HepG2 (cell line): Measurements from ENCODE around the gene CD109. TPM values are rescaled to one million over a fixed set of nuclear protein-coding genes. Genes with fewer than 3 reads are reported as not detected.

Experiments
- FOXJ3 ChIP-seq: sonication (generic); formaldehyde crosslinking; IDR thresholded peaks from 2 replicates; pipeline ENCODE4 v1.4.0; 2020; ENCODE audit warnings: missing genetic modification reagents, mild to moderate bottlenecking, borderline replicate concordance
- HNRNPUL1 ChIP-seq: fragments of 200-400 bp; formaldehyde crosslinking; IDR thresholded peaks from 2 replicates; pipeline ENCODE4 v1.6.1; 2017; ENCODE audit warnings: low read depth, mild to moderate bottlenecking, low read length, moderate library complexity
- MED13 ChIP-seq: sonication (generic); formaldehyde crosslinking; IDR thresholded peaks from 2 replicates; pipeline ENCODE4 v1.5.0; 2020; ENCODE audit warnings: missing genetic modification reagents
- SIX1 ChIP-seq: sonication (generic); formaldehyde crosslinking; IDR thresholded peaks from 2 replicates; pipeline ENCODE4 v1.4.0; 2020; ENCODE audit warnings: missing genetic modification reagents, borderline replicate concordance
- TBP ChIP-seq: sonication (generic); formaldehyde crosslinking; IDR thresholded peaks from 2 replicates; pipeline ENCODE4 v1.5.0; 2020; ENCODE audit warnings: missing genetic modification reagents
- ZBTB42 ChIP-seq: sonication (generic); formaldehyde crosslinking; IDR thresholded peaks from 2 replicates; pipeline ENCODE4 v1.5.0; 2020; ENCODE audit warnings: mild to moderate bottlenecking, missing genetic modification reagents
- ZNF326 ChIP-seq: sonication (generic); formaldehyde crosslinking; IDR thresholded peaks from 2 replicates; pipeline ENCODE4 v1.4.0; 2020; ENCODE audit warnings: missing genetic modification reagents, borderline replicate concordance
- ZNF562 ChIP-seq: sonication (generic); formaldehyde crosslinking; IDR thresholded peaks from 2 replicates; pipeline ENCODE4 v1.8.0; 2022; ENCODE audit warnings: missing genetic modification reagents, borderline replicate concordance
- ZNF713 ChIP-seq: sonication (generic); formaldehyde crosslinking; IDR thresholded peaks from 2 replicates; pipeline ENCODE4 v1.4.0; 2020; ENCODE audit warnings: mild to moderate bottlenecking, missing genetic modification reagents
- ZNF788 ChIP-seq: sonication (generic); formaldehyde crosslinking; IDR thresholded peaks from 2 replicates; pipeline ENCODE4 v1.5.0; 2020; ENCODE audit warnings: mild to moderate bottlenecking, missing genetic modification reagents, borderline replicate concordance
- polyA plus RNA-seq, 8 experiments: library from polyadenylated mRNA; depleted of rRNA in 3 of 8; stranded (reverse) in 7 of 8; unstranded in 1 of 8; fragments of >200 nt; fragmentation: Illumina TruSeq in 4 of 8; extraction: Trizol in 4 of 8; gene quantifications; 2 replicates each; pipeline versions ENCODE4 v1.2.1 to v1.2.3, GENCODE V29; 2011 to 2016; ENCODE audit warnings: low read depth in 4 of 8, missing spikeins in 1 of 8, mixed read lengths in 1 of 8; ENCODE audit not compliant: insufficient read depth in 1 of 8
- total RNA-seq, 5 experiments: library from RNA; depleted of rRNA; stranded (reverse); fragments of >200 nt; fragmentation: Illumina TruSeq; extraction: Trizol; gene quantifications; 2 replicates each; pipeline ENCODE4 v1.2.3, GENCODE V29; 2016; ENCODE audit warnings: low read depth in 1 of 5
- TF ChIP-seq, protein P1 (sequence below), 2 experiments: fragments of 450-650 bp in 1 of 2; sonication (generic) in 1 of 2; formaldehyde crosslinking in 1 of 2; IDR thresholded peaks; 2 replicates each; pipeline versions ENCODE4 v1.6.1 to v1.8.0; 2016 to 2022; ENCODE audit warnings: antibody characterized with exemption in 1 of 2, mild to moderate bottlenecking in 1 of 2, missing genetic modification reagents in 1 of 2
- TF ChIP-seq, protein P2 (sequence below): sonication (generic); formaldehyde crosslinking; IDR thresholded peaks from 2 replicates; pipeline ENCODE4 v1.5.0; 2020; ENCODE audit warnings: mild to moderate bottlenecking, missing genetic modification reagents
- TF ChIP-seq, protein P3 (sequence below): sonication (generic); formaldehyde crosslinking; IDR thresholded peaks from 2 replicates; pipeline ENCODE4 v1.4.0; 2020; ENCODE audit warnings: missing genetic modification reagents, low read depth, mild to moderate bottlenecking, borderline replicate concordance
- TF ChIP-seq, protein P4 (sequence below): sonication (generic); formaldehyde crosslinking; IDR thresholded peaks from 2 replicates; pipeline ENCODE4 v1.4.0; 2020; ENCODE audit warnings: missing genetic modification reagents; ENCODE audit errors: not compliant biosample characterization

The CD109 gene
- total and polyA plus RNA-seq, 2 of the 13 experiments (the other 11 are each of a cell fraction or from before 2014, with no cell fraction given): 0.93 to 2.1 TPM

DNA sequence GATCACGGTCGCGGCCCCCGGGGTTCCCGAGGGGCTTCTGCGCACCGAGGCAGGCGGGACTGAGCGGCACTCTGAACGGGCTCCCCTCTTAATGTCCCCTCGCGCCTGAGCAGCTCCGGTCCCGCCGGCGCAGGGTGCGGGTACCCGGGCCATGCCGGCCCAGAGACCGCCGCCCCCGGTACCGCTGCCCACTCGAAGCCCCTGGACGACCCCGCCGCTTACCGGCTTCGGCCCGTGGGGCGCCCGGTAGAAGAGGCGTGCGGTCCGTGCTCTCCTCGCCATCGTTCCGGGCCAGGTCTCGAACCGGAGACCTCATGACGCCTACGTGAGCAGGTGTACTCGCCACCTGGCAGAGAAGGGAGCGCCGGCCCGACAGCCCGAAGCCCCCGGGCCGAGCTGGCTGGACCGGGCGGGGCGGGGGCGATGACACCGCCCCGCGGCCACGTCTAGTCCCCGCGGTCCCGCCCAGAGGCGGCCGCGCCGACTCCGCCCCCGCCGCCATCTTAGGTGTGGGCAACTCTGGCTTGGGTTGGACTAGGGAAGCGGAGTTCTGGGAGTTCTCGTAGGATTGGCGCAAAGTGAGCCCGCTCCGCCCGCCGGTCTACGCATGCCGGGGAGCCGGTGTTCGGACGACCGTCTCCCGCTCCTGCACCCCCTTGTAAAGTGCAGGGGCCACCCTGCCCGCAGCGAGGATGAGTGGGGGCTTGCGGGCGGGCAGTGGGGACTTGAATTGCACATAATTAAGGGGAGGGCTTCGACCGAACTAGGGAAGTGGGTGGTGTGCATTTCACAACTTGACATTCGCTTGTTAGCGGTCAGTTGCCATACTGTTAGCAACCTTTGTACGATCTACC lies 42.2 kb upstream of the CD109 start, which contains the start of gene SLC17A5 (continued):
- TF ChIP-seq, protein P1, sequence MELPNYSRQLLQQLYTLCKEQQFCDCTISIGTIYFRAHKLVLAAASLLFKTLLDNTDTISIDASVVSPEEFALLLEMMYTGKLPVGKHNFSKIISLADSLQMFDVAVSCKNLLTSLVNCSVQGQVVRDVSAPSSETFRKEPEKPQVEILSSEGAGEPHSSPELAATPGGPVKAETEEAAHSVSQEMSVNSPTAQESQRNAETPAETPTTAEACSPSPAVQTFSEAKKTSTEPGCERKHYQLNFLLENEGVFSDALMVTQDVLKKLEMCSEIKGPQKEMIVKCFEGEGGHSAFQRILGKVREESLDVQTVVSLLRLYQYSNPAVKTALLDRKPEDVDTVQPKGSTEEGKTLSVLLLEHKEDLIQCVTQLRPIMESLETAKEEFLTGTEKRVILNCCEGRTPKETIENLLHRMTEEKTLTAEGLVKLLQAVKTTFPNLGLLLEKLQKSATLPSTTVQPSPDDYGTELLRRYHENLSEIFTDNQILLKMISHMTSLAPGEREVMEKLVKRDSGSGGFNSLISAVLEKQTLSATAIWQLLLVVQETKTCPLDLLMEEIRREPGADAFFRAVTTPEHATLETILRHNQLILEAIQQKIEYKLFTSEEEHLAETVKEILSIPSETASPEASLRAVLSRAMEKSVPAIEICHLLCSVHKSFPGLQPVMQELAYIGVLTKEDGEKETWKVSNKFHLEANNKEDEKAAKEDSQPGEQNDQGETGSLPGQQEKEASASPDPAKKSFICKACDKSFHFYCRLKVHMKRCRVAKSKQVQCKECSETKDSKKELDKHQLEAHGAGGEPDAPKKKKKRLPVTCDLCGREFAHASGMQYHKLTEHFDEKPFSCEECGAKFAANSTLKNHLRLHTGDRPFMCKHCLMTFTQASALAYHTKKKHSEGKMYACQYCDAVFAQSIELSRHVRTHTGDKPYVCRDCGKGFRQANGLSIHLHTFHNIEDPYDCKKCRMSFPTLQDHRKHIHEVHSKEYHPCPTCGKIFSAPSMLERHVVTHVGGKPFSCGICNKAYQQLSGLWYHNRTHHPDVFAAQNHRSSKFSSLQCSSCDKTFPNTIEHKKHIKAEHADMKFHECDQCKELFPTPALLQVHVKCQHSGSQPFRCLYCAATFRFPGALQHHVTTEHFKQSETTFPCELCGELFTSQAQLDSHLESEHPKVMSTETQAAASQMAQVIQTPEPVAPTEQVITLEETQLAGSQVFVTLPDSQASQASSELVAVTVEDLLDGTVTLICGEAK (IDR thresholded peaks at IDR 0.05): no peak
- TF ChIP-seq, protein P1 (CRISPR knock-in tag; IDR thresholded peaks at IDR 0.05): no peak
- TF ChIP-seq ZBTB42 (no peak), ZNF713 (CRISPR knock-in tag) (0 out of 2 replicates have a peak, but pooled peaks have one; percentile 44), ZNF562 (CRISPR knock-in tag) (no peak), HNRNPUL1 (no peak), ZNF326 (CRISPR knock-in tag) (no peak), SIX1 (CRISPR knock-in tag) (no peak), ZNF788 (peak; percentile 79), FOXJ3 (CRISPR knock-in tag) (no peak), TBP (no peak), MED13 (CRISPR knock-in tag) (peak; percentile 63; the same call in 1 of the 2 replicates)
- TF ChIP-seq, protein P2, sequence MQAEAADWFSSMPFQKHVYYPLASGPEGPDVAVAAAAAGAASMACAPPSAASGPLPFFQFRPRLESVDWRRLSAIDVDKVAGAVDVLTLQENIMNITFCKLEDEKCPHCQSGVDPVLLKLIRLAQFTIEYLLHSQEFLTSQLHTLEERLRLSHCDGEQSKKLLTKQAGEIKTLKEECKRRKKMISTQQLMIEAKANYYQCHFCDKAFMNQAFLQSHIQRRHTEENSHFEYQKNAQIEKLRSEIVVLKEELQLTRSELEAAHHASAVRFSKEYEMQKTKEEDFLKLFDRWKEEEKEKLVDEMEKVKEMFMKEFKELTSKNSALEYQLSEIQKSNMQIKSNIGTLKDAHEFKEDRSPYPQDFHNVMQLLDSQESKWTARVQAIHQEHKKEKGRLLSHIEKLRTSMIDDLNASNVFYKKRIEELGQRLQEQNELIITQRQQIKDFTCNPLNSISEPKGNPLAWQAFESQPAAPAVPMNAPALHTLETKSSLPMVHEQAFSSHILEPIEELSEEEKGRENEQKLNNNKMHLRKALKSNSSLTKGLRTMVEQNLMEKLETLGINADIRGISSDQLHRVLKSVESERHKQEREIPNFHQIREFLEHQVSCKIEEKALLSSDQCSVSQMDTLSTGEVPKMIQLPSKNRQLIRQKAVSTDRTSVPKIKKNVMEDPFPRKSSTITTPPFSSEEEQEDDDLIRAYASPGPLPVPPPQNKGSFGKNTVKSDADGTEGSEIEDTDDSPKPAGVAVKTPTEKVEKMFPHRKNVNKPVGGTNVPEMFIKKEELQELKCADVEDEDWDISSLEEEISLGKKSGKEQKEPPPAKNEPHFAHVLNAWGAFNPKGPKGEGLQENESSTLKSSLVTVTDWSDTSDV (CRISPR knock-in tag): no peak
- TF ChIP-seq, protein P3, sequence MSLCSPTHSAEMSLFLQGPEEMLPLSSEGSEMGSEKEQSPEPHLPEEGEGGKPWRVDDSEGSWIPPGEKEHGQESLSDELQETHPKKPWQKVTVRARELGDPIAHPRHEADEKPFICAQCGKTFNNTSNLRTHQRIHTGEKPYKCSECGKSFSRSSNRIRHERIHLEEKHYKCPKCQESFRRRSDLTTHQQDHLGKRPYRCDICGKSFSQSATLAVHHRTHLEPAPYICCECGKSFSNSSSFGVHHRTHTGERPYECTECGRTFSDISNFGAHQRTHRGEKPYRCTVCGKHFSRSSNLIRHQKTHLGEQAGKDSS (CRISPR knock-in tag): 0 out of 2 replicates have a peak, but pooled peaks have one; percentile 22
- TF ChIP-seq, protein P4, sequence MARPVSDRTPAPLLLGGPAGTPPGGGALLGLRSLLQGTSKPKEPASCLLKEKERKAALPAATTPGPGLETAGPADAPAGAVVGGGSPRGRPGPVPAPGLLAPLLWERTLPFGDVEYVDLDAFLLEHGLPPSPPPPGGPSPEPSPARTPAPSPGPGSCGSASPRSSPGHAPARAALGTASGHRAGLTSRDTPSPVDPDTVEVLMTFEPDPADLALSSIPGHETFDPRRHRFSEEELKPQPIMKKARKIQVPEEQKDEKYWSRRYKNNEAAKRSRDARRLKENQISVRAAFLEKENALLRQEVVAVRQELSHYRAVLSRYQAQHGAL (CRISPR knock-in tag): no peak
